Calu3 (cell line): ENCODE data around the gene NHLRC2. TPM values are rescaled to one million over a fixed set of nuclear protein-coding genes. Genes with fewer than 3 reads are reported as not detected.
A peak's percentile ranks its signal among the peaks of the same experiment; 100 is the strongest.

Experiments
- BruUV-seq: library from RNA; stranded (reverse); fragments of 400-500 nt; replicated peaks from 2 replicates; lab custom pipeline; 2021; lab: Mats Ljungman, UMichigan
- CTCF ChIA-PET: fragments of 300-600 bp; sonication (Branson Sonifier 250); formaldehyde crosslinking; loops from one replicate; lab custom pipeline; 2022; ENCODE audit warnings: antibody characterized with exemption; lab: Charles Lee
- DNase-seq: peaks from one replicate; pipeline ENCODE4 v3.0.0; 2022
- H3K27ac Mint-ChIP-seq: one replicate; pipeline ENCODE4 v1.8.0; 2022; ENCODE audit warnings: mixed read lengths; ENCODE audit not compliant: unreplicated experiment
- H3K27me3 Mint-ChIP-seq: one replicate; pipeline ENCODE4 v1.8.0; 2022; ENCODE audit warnings: mixed read lengths; ENCODE audit not compliant: unreplicated experiment
- H3K36me3 Mint-ChIP-seq: one replicate; pipeline ENCODE4 v1.8.0; 2022; ENCODE audit warnings: mild to moderate bottlenecking, moderate library complexity, mixed read lengths; ENCODE audit not compliant: insufficient read depth, unreplicated experiment
- H3K4me1 Mint-ChIP-seq: one replicate; pipeline ENCODE4 v1.8.0; 2022; ENCODE audit warnings: mild to moderate bottlenecking, low read depth, mixed read lengths; ENCODE audit not compliant: unreplicated experiment
- H3K4me3 Mint-ChIP-seq: one replicate; pipeline ENCODE4 v1.8.0; 2022; ENCODE audit warnings: mild to moderate bottlenecking, low read depth, moderate library complexity, mixed read lengths; ENCODE audit not compliant: unreplicated experiment
- H3K9me3 Mint-ChIP-seq: one replicate; pipeline ENCODE4 v1.8.0; 2022; ENCODE audit warnings: low read depth, mixed read lengths; ENCODE audit not compliant: unreplicated experiment
- CTCF ChIP-seq: fragments of 200-600 bp; IDR thresholded peaks from one replicate; pipeline ENCODE4 v1.8.0; 2022; ENCODE audit warnings: antibody characterized with exemption; ENCODE audit not compliant: unreplicated experiment
- intact Hi-C: fragments of 100-400 bp; cut with micrococcal nuclease; formaldehyde crosslinking; loops from one replicate; pipeline ENCODE4 v1.10.0; 2022; ENCODE audit not compliant: unreplicated experiment
- total RNA-seq: library from RNA; stranded (reverse); gene quantifications from 2 replicates; pipeline ENCODE4 v1.2.3, GENCODE V29; 2022

Gene NHLRC2
- total RNA-seq, 1 experiment from 2014 or later = 18.7 TPM

DNA sequence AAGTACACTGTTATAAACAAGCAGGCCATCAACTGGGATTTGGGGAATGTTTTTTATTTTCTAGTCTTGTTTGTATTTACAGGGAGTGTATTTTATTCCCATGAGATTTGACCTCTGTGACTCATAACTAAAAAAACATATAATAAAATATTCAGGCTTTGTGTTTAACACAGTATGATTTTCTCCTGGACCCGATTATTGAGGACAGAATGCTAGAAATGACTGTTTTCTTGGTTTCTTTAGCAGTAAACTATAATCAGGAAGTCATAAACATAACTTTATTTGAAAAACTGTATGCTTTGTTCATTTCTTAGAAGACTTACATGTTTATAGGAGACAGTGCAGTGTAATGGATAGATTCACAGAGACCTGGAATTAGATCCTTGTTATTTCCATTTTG lies 2.1 kb downstream of the NHLRC2 start:
- no peak overlapping the region for H3K27ac Mint-ChIP-seq
- TF ChIP-seq CTCF = no peak
- H3K27me3 Mint-ChIP-seq = no peaks in the 10 kb centered on the region
- H3K4me1 Mint-ChIP-seq = no peaks in the 10 kb centered on the region
- no peaks in the 10 kb centered on the region for H3K9me3 Mint-ChIP-seq
- H3K36me3 Mint-ChIP-seq = peaks cover 24% of the 10 kb centered on the region
- DNase-seq = no peak
- no TSS peak for BruUV-seq
- CTCF ChIA-PET = no interaction called here
- intact Hi-C loops = loop anchor here (10.0 kb wide), 1 partner anchor 152 kb away; no protein-coding TSS in a partner anchor
- H3K4me3 Mint-ChIP-seq = peak overlapping the region; percentile 90

GRCh38 chr10:113857210-113857609 lies 2.7 kb downstream of the NHLRC2 start:
- H3K9me3 Mint-ChIP-seq = no peaks in the 10 kb centered on the region
- peaks cover 24% of the 10 kb centered on the region for H3K36me3 Mint-ChIP-seq
- intact Hi-C loops = loop anchor here (10.0 kb wide), 1 partner anchor 152 kb away; no protein-coding TSS in a partner anchor
- no peak for DNase-seq
- no TSS peak for BruUV-seq
- no peaks in the 10 kb centered on the region for H3K27me3 Mint-ChIP-seq
- CTCF ChIA-PET = no interaction called here
- no peak for TF ChIP-seq CTCF
- H3K27ac Mint-ChIP-seq = no peak overlapping the region
- no peak overlapping the region for H3K4me3 Mint-ChIP-seq
- no peaks in the 10 kb centered on the region for H3K4me1 Mint-ChIP-seq

DNA sequence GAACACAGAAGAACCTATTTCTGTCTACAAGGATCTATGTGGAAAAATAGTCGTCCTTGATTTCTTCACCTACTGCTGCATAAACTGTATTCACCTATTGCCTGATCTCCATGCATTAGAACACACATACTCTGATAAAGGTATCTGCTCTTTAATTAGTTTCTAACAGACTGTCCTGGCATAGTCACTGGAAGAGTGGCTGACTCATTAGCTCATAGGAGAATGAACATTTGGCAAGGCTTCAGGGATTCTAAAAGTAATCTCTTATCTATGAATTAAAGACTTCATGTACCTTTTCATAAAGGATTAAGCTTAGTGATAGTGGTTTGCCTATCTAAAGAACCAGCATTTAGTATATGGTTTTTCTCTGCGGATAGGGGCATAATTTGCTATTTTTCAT lies 4.1 kb downstream of the NHLRC2 start:
- intact Hi-C loops = loop anchor here (10.0 kb wide), 1 partner anchor 154 kb away; no protein-coding TSS in a partner anchor
- H3K4me3 Mint-ChIP-seq = no peak overlapping the region
- CTCF ChIA-PET = interaction anchor here (0.6 kb wide), 1 partner anchor 758 kb away, joined by 3 read pairs; no protein-coding TSS in a partner anchor
- H3K36me3 Mint-ChIP-seq = peaks cover 24% of the 10 kb centered on the region
- no peak for DNase-seq
- no peaks in the 10 kb centered on the region for H3K4me1 Mint-ChIP-seq
- TF ChIP-seq CTCF = no peak
- no peaks in the 10 kb centered on the region for H3K27me3 Mint-ChIP-seq
- H3K9me3 Mint-ChIP-seq = no peaks in the 10 kb centered on the region
- no TSS peak for BruUV-seq
- no peak overlapping the region for H3K27ac Mint-ChIP-seq

GRCh38 chr10:113859261-113859660 lies 4.8 kb downstream of the NHLRC2 start:
- Mint-ChIP-seq H3K27me3 (no peaks in the 10 kb centered on the region), H3K4me1 (no peaks in the 10 kb centered on the region), H3K4me3 (no peak overlapping the region), H3K9me3 (no peaks in the 10 kb centered on the region), H3K27ac (no peak overlapping the region), H3K36me3 (peaks cover 22% of the 10 kb centered on the region)
- BruUV-seq = no TSS peak
- intact Hi-C loops = loop anchor here (10.0 kb wide), 1 partner anchor 154 kb away; no protein-coding TSS in a partner anchor
- no peak for DNase-seq
- CTCF ChIA-PET = no interaction called here
- TF ChIP-seq CTCF = no peak
